K562 (cell line): Measurements from ENCODE around the gene SERGEF. TPM values are rescaled to one million over a fixed set of nuclear protein-coding genes. Genes with fewer than 3 reads are reported as not detected.
A peak's percentile ranks its signal among the peaks of the same experiment; 100 is the strongest.

Source experiments
- ATAC-seq: fragments of 200-7000 bp; cut with Tn5 transposase; 3 replicates; pipeline ENCODE4 v1.9.1; 2020; ENCODE audit warnings: moderate library complexity
- BruUV-seq: library from RNA; stranded (reverse); fragments of 400-500 nt; replicated peaks from 2 replicates; lab custom pipeline; 2021; lab: Mats Ljungman, UMichigan
- CTCF ChIA-PET: fragments of 300-600 bp; formaldehyde crosslinking; extraction: SDS; loops from one replicate; lab custom pipeline; 2021; ENCODE audit warnings: low intra/inter-chr PET ratio; lab: Yijun Ruan, JAX
- POLR2A ChIA-PET: fragments of 300-600, 350-650 bp; sonication (Branson Sonifier 250); formaldehyde crosslinking; extraction: SDS; loops from one replicate; lab custom pipeline; 2021; ENCODE audit warnings: antibody characterized with exemption, inconsistent platforms; lab: Yijun Ruan, JAX
- DNase-seq, 4 experiments: peaks; one replicate each; pipeline versions ENCODE4 v3.0.0 to v3.0.0-alpha.2; 2011 to 2018; ENCODE audit warnings: low spot score in 3 of 4, mixed read lengths in 3 of 4; ENCODE audit errors: extremely low read depth in 1 of 4
- FAIRE-seq: peaks from 2 replicates; lab custom pipeline; 2011; peaks lifted over from hg19 to GRCh38; lab: Jason Lieb, UNC
- H2AFZ ChIP-seq: 2 replicates; pipeline ENCODE4 v1.6.0; 2011; ENCODE audit warnings: low read depth, low read length, control low read depth, inconsistent platforms
- H3K27ac ChIP-seq: fragments of 200-600 bp; 3 replicates; pipeline ENCODE4 v1.8.0; 2011; ENCODE audit warnings: low read depth, mild to moderate bottlenecking, control low read depth, inconsistent platforms, low read length, moderate library complexity, mixed read lengths; ENCODE audit errors: extremely low read depth
- H3K27me3 ChIP-seq, 2 experiments: fragments of 300-600 bp in 1 of 2; 2 replicates in 1 of 2; 3 replicates in 1 of 2; pipeline versions ENCODE4 v1.6.0 to v1.8.0; 2011; ENCODE audit warnings: inconsistent platforms in 2 of 2, low read length in 2 of 2, mild to moderate bottlenecking in 1 of 2, mixed read lengths in 1 of 2, moderate library complexity in 1 of 2; ENCODE audit not compliant: control insufficient read depth in 2 of 2, insufficient read depth in 2 of 2
- H3K36me3 ChIP-seq: fragments of 300-600 bp; 3 replicates; pipeline ENCODE4 v1.8.0; 2011; ENCODE audit warnings: mild to moderate bottlenecking, low read length, inconsistent platforms; ENCODE audit not compliant: control insufficient read depth, insufficient read depth
- H3K4me1 ChIP-seq, 2 experiments: fragments of 200-600 bp in 1 of 2; replicated peaks in 1 of 2; 2 replicates in 1 of 2; 3 replicates in 1 of 2; pipeline versions ENCODE4 v1.5.1 to v1.8.0; 2011; ENCODE audit warnings: inconsistent platforms in 2 of 2, low read length in 2 of 2, mild to moderate bottlenecking in 1 of 2, mixed read lengths in 1 of 2, moderate library complexity in 1 of 2; ENCODE audit not compliant: control insufficient read depth in 2 of 2, insufficient read depth in 2 of 2
- H3K4me2 ChIP-seq: 2 replicates; pipeline ENCODE4 v1.6.1; 2011; ENCODE audit warnings: low read length, control low read depth, inconsistent platforms, mixed read lengths; ENCODE audit not compliant: insufficient read depth
- H3K4me3 ChIP-seq: fragments of 200-600 bp; sonication (generic), shearing (Covaris generic); 2 replicates; pipeline ENCODE4 v1.5.1; 2016; ENCODE audit warnings: control low read depth, inconsistent platforms
- H3K79me2 ChIP-seq: fragments of 200-600 bp; 3 replicates; pipeline ENCODE4 v1.8.0; 2011; ENCODE audit warnings: low read length, inconsistent platforms; ENCODE audit not compliant: control insufficient read depth, insufficient read depth
- H3K9ac ChIP-seq, 2 experiments: 2 replicates each; pipeline versions ENCODE4 v1.6.0 to v1.6.1; 2011; ENCODE audit warnings: low read depth in 2 of 2, low read length in 2 of 2, control low read depth in 1 of 2, inconsistent platforms in 1 of 2, mild to moderate bottlenecking in 1 of 2, mixed read lengths in 1 of 2; ENCODE audit not compliant: insufficient read depth in 1 of 2
- H3K9me1 ChIP-seq: one replicate; pipeline ENCODE4 v1.6.0; 2011; ENCODE audit warnings: inconsistent platforms, mild to moderate bottlenecking, low read length, moderate library complexity; ENCODE audit not compliant: control insufficient read depth, insufficient read depth
- H3K9me3 ChIP-seq: replicated peaks from 2 replicates; pipeline ENCODE4 v1.5.1; 2011; ENCODE audit warnings: low read depth, low read length, inconsistent platforms; ENCODE audit not compliant: control insufficient read depth, insufficient read depth
- H4K20me1 ChIP-seq: replicated peaks from 2 replicates; pipeline ENCODE4 v1.6.1; 2011; ENCODE audit warnings: low read length, inconsistent platforms, mixed read lengths; ENCODE audit not compliant: control insufficient read depth, insufficient read depth
- FOSL1 ChIP-seq: fragments of 200-800 bp; sonication (Bioruptor generic); conservative IDR thresholded peaks from 2 replicates; pipeline ENCODE4 v1.6.1; 2016; ENCODE audit warnings: missing genetic modification characterization, missing compliant biosample characterization
- HNRNPL ChIP-seq: fragments of 200-400 bp; formaldehyde crosslinking; IDR thresholded peaks from 2 replicates; pipeline ENCODE4 v1.6.1; 2017; ENCODE audit warnings: low read depth, mild to moderate bottlenecking, low read length
- MCM5 ChIP-seq: fragments of 450-650 bp; IDR thresholded peaks from 2 replicates; pipeline ENCODE4 v1.6.1; 2016; ENCODE audit warnings: low read depth
- NFIC ChIP-seq: fragments of 450-650 bp; IDR thresholded peaks from 2 replicates; pipeline ENCODE4 v1.6.1; 2017; ENCODE audit warnings: mild to moderate bottlenecking, inconsistent platforms
- PBX2 ChIP-seq, 2 experiments: IDR thresholded peaks in 1 of 2; conservative IDR thresholded peaks in 1 of 2; 2 replicates each; pipeline ENCODE4 v1.6.1; 2016; ENCODE audit warnings: low read depth in 2 of 2, mild to moderate bottlenecking in 1 of 2, missing compliant biosample characterization in 1 of 2, missing genetic modification characterization in 1 of 2, moderate library complexity in 1 of 2
- SPI1 ChIP-seq: IDR thresholded peaks from 2 replicates; pipeline ENCODE4 v1.6.1; 2011; ENCODE audit warnings: low read depth, low read length, control low read depth, borderline replicate concordance
- WGBS: fragments of 100-300 bp; shearing (Covaris generic); methylation state at CpG from one replicate; pipeline ENCODE4 v1.1.6; 2016; ENCODE audit warnings: low coverage, mixed read lengths; ENCODE audit not compliant: insufficient coverage; ENCODE audit errors: missing lambda C conversion rate; 5-methylcytosine and 5-hydroxymethylcytosine counted together
- in situ Hi-C: fragments of 300-500 bp; cut with MboI; formaldehyde crosslinking; loops from 4 replicates; pipeline ENCODE4 v1.15.0; 2018; ENCODE audit warnings: inconsistent platforms, mixed read lengths
- intact Hi-C: fragments of 100-400 bp; cut with micrococcal nuclease; formaldehyde crosslinking; loops from 2 replicates; pipeline ENCODE4 v1.14.2; 2022
- polyA plus RNA-seq, 8 experiments: library from polyadenylated mRNA; depleted of rRNA in 4 of 8; stranded (reverse) in 5 of 8; unstranded in 3 of 8; fragments of >200 nt; fragmentation: Nextera tagmentation in 2 of 8; fragmentation: Illumina TruSeq in 1 of 8; extraction: Ambion mirVana in 2 of 8; extraction: Trizol in 1 of 8; gene quantifications; 2 replicates each; pipeline versions ENCODE4 v1.2.1 to v1.2.3, GENCODE V29; 2011 to 2014; ENCODE audit warnings: inconsistent platforms in 1 of 8, missing spikeins in 1 of 8
- total RNA-seq, 7 experiments: library from RNA; depleted of rRNA in 6 of 7; stranded (reverse); fragments of >200 nt in 6 of 7; fragmentation: Illumina TruSeq in 2 of 7; extraction: Trizol in 2 of 7; gene quantifications; 2 replicates each; pipeline versions ENCODE4 v1.2.1 to v1.2.3, GENCODE V29; 2011 to 2021; ENCODE audit warnings: low replicate concordance in 1 of 7

Gene SERGEF
- total and polyA plus RNA-seq, 9 of the 15 experiments (the other 6 are each of a cell fraction or from before 2014, with no cell fraction given): 10.2 to 28.0 (median 19.9) TPM

DNA sequence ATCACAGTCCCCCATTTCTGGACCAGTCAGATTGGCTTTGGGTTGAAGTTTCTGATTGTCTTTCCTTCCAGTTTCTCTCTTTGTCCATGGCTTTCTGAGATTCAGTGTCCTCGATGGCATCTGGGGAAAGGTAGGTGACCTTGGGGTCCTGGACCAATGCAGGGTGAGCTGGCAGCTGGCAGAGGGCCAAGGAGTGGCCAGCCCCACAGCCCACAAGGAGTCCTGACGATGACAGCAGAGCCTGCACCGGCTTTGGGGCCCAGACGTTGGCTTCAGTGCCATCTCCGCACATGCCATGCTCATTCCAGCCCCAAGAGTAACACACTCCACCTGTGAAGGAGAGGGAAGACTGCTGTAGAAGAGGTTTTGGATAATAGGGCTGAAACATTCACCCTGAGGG is 224.8 kb downstream of the SERGEF start:
- Histone ChIP-seq H3K4me1 (peaks cover 0 to 6% of the 10 kb centered on the region in 2 experiments; a peak in 1 of 5 replicates), H3K9ac (no peak overlapping the region), H3K4me2 (no peak overlapping the region), H3K9me1 (no peaks in the 10 kb centered on the region), H4K20me1 (0 out of 2 replicates have a peak, but pooled peaks cover 8% of the 10 kb centered on the region), H3K9me3 (no peaks in the 10 kb centered on the region), H2AFZ (no peak overlapping the region), H3K27me3 (peaks cover 0 to 14% of the 10 kb centered on the region in 2 experiments; a peak in 2 of 5 replicates), H3K79me2 (no peaks in the 10 kb centered on the region), H3K27ac (no peak overlapping the region), H3K36me3 (no peaks in the 10 kb centered on the region), H3K4me3 (no peak overlapping the region)
- ChIA-PET POLR2A (interaction anchor here (0.5 kb wide), 2 partner anchors 9 to 1915 kb away, joined by 3 read pairs; no protein-coding TSS in a partner anchor), CTCF (no interaction called here)
- ATAC-seq (no peak), FAIRE-seq (no peak), DNase-seq (no peak)
- in situ Hi-C loops (no loop called here), intact Hi-C loops (no loop called here)
- TF ChIP-seq SPI1 (no peak), MCM5 (no peak), NFIC (peak; percentile 52; the same call in 1 of the 2 replicates)
- WGBS: 24% methylated on average over 4 of the region's 5 CpGs
- no TSS peak for BruUV-seq

DNA sequence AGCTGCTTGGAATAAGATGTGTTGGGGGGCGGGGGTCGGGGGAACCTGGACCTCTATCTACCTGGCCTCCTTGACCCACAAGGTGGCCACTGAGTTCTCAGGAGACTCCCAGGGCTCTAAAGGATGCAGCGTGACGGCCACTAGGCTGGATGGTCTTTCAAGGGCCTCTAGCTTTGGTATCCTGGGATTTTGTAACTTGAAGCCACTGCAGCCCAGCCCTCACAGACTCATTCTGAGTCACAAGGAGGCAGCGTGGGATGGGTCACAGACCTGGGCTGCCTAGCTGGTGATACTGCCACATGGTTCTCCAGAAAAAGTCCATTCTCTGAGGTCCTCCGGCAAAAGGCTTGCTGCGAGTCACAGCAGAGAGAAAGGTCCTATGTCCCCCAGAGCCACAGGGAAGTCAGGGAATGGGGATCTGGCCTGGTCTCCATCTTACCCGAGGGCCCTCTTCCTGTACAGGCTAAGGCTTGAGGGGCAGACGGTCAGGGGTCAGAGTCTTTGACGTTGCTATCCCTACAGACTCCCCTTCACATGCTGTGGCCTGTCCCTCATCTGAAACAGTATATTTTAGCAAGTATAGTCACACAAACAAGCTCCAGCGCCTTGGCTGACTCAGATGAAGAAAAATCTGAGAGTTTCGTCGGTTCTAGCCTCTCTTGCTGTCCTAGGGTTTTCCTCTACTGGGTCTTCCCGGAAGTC is 225.9 kb downstream of the SERGEF start:
- DNase-seq: peak in 1 of 4 experiments; percentile 14
- Histone ChIP-seq H3K9ac (no peak overlapping the region), H3K9me3 (no peaks in the 10 kb centered on the region), H3K9me1 (no peaks in the 10 kb centered on the region), H3K27ac (no peak overlapping the region), H4K20me1 (0 out of 2 replicates have a peak, but pooled peaks cover 8% of the 10 kb centered on the region), H3K36me3 (no peaks in the 10 kb centered on the region), H3K4me1 (peaks cover 0 to 6% of the 10 kb centered on the region in 2 experiments; a peak in 1 of 5 replicates), H2AFZ (no peak overlapping the region), H3K79me2 (no peaks in the 10 kb centered on the region), H3K4me2 (no peak overlapping the region), H3K4me3 (no peak overlapping the region), H3K27me3 (peaks cover 5 to 19% of the 10 kb centered on the region in 2 experiments; a peak in 3 of 5 replicates)
- TF ChIP-seq HNRNPL (no peak), PBX2 (CRISPR knock-in tag; IDR thresholded peaks at IDR 0.05; ENCODE audit: low read depth) (no peak), PBX2 (tag; conservative IDR thresholded peaks at IDR 0.05; ENCODE audit: low read depth) (no peak), FOSL1 (tag) (peak; percentile 59)
- ChIA-PET CTCF (no interaction called here), POLR2A (interaction anchor here (0.6 to 1.1 kb wide), 3 partner anchors 18 to 166 kb away, joined by 3 to 4 read pairs (median 3); no protein-coding TSS in a partner anchor)
- in situ Hi-C loops: no loop called here
- no TSS peak for BruUV-seq
- no peak; the same call in 1 of the 3 replicates for ATAC-seq
- WGBS: 38% methylated on average over 14 of the region's 14 CpGs
- intact Hi-C loops: no loop called here
- FAIRE-seq: no peak
